ENCODE results near the gene CDC42EP2.

CDC42EP2 gene

GRCh38 chr11:65314501-65315203 lies at the start of gene CDC42EP2:
Gene CDC42EP2, plus strand, starts transcription at chr11:65314866. Its CDS starts 6,033 bp downstream, at chr11:65320899.
- DNase-seq (ENCODE audit: low read depth) = peak; percentile 75
- H3K4me3 ChIP-seq (ENCODE audit: low read depth, low read length) = peak within 1 kb of the TSS; percentile 87
- no peak for TF ChIP-seq CTCF (IDR thresholded peaks at IDR 0.05; ENCODE audit: insufficient read depth, low read depth, low read length, missing control alignments)

GRCh38 chr11:65266210-65266609 lies 48.5 kb upstream of the CDC42EP2 start:
- DNase-seq (ENCODE audit: low read depth) = no peak
- H3K4me3 ChIP-seq (ENCODE audit: low read depth, low read length) = no peak overlapping the region
- TF ChIP-seq CTCF (IDR thresholded peaks at IDR 0.05; ENCODE audit: insufficient read depth, low read depth, low read length, missing control alignments) = no peak

- no peak overlapping the region for H3K4me3 ChIP-seq (ENCODE audit: low read depth, low read length)
- peak; percentile 53 for DNase-seq (ENCODE audit: low read depth)
- TF ChIP-seq CTCF (IDR thresholded peaks at IDR 0.05; ENCODE audit: insufficient read depth, low read depth, low read length, missing control alignments) = peak; percentile 58
Observed at GRCh38 chr11:65274735-65275682, 39.7 kb upstream of the CDC42EP2 start.

- H3K4me3 ChIP-seq (ENCODE audit: low read depth, low read length) = no peak overlapping the region
- DNase-seq (ENCODE audit: low read depth) = no peak
- no peak for TF ChIP-seq CTCF (IDR thresholded peaks at IDR 0.05; ENCODE audit: insufficient read depth, low read depth, low read length, missing control alignments)
Observed at GRCh38 chr11:65275906-65276305, 38.8 kb upstream of the CDC42EP2 start.

- TF ChIP-seq CTCF (IDR thresholded peaks at IDR 0.05; ENCODE audit: insufficient read depth, low read depth, low read length, missing control alignments) = no peak
- H3K4me3 ChIP-seq (ENCODE audit: low read depth, low read length) = no peak overlapping the region
- DNase-seq (ENCODE audit: low read depth) = no peak
Observed at GRCh38 chr11:65277631-65278277, 36.9 kb upstream of the CDC42EP2 start.

- no peak overlapping the region for H3K4me3 ChIP-seq (ENCODE audit: low read depth, low read length)
- no peak for DNase-seq (ENCODE audit: low read depth)
- TF ChIP-seq CTCF (IDR thresholded peaks at IDR 0.05; ENCODE audit: insufficient read depth, low read depth, low read length, missing control alignments) = no peak
Observed at GRCh38 chr11:65278356-65278755, 36.3 kb upstream of the CDC42EP2 start.

All from GM12865 (cell line).